NCI-H345 treated with DMSO at 0.1 percent for 48 hours (cell line): ENCODE results near the gene AUH.

ENCODE experiments used
- DNase-seq: peaks from one replicate; lab custom pipeline; 2025; ENCODE audit not compliant: unreplicated experiment; lab: John Stamatoyannopoulos, UW

AUH gene

GRCh38 chr9:91193658-91194391 lies 167.9 kb downstream of the AUH start:
- DNase-seq: no peak

GRCh38 chr9:91193087-91193657 lies 168.5 kb downstream of the AUH start:
- no peak for DNase-seq

GRCh38 chr9:91192381-91193086 lies 169.2 kb downstream of the AUH start:
- DNase-seq: no peak

- no peak for DNase-seq
Observed at GRCh38 chr9:91191411-91192380, 170.0 kb downstream of the AUH start.

GRCh38 chr9:91190062-91190461 lies 171.7 kb downstream of the AUH start:
- no peak for DNase-seq

GRCh38 chr9:91188719-91189590 lies 172.8 kb downstream of the AUH start:
- no peak for DNase-seq

GRCh38 chr9:91187965-91188344 lies 173.8 kb downstream of the AUH start:
- no peak for DNase-seq

- no peak for DNase-seq
Observed at GRCh38 chr9:91187311-91187964, 174.3 kb downstream of the AUH start.

GRCh38 chr9:91186632-91187108 lies 175.0 kb downstream of the AUH start:
- DNase-seq: no peak

- DNase-seq: no peak
Observed at GRCh38 chr9:91185193-91185886, 176.4 kb downstream of the AUH start.

- DNase-seq: no peak
Observed at GRCh38 chr9:91182429-91183225, 179.1 kb downstream of the AUH start.

GRCh38 chr9:91181541-91181940 lies 180.2 kb downstream of the AUH start:
- no peak for DNase-seq

GRCh38 chr9:91180930-91181268 lies 180.8 kb downstream of the AUH start:
- DNase-seq: no peak

- DNase-seq: no peak
Observed at GRCh38 chr9:91180240-91180929, 181.3 kb downstream of the AUH start.

GRCh38 chr9:91179237-91180138 lies 182.2 kb downstream of the AUH start:
- no peak for DNase-seq
